Umbilical cord (tissue), 2 donors: ENCODE measurements around the gene CEP70. TPM values are rescaled to one million over a fixed set of nuclear protein-coding genes. Genes with fewer than 3 reads are reported as not detected.

Experiments
- DNase-seq: peaks from one replicate; pipeline ENCODE4 v3.0.0-alpha.2; 2015; ENCODE audit warnings: low spot score
- total RNA-seq: library from RNA; depleted of rRNA; stranded (reverse); fragments of >200 nt; gene quantifications from one replicate; pipeline ENCODE4 v1.2.3, GENCODE V29; 2014; ENCODE audit warnings: low replicate concordance; ENCODE audit not compliant: insufficient read depth

CEP70 gene
- total RNA-seq, 1 donor from 2014 or later = 59.2 TPM

GRCh38 chr3:138451595-138452162, 142.4 kb downstream of the CEP70 start:
- no peak for DNase-seq

- no peak for DNase-seq
Observed at GRCh38 chr3:138450704-138451424, 143.2 kb downstream of the CEP70 start.

- no peak for DNase-seq
Observed at GRCh38 chr3:138450181-138450580, 143.9 kb downstream of the CEP70 start.

GRCh38 chr3:138449490-138449889, 144.6 kb downstream of the CEP70 start:
- DNase-seq = no peak

GRCh38 chr3:138448631-138449030, 145.4 kb downstream of the CEP70 start:
- DNase-seq = no peak

DNA sequence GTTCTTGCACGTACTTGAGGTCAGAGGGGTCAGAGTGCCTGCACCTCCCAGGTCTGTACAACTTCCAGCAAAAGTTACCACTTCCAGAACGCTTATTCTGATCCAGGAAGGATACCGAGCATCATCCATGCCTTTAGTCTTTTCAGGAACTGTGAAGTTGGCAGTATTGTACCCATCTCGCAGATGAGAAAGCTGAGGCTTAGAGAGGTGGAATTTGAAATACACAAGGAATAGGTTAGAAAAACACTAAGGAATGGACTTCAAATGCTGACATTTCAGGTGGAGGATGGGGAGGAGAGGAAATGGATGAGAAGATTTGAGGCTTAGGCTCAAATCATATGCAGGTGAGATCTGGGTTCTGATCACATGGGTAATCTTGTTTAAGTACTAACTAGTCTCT, 148.4 kb downstream of the CEP70 start:
- DNase-seq = no peak

DNA sequence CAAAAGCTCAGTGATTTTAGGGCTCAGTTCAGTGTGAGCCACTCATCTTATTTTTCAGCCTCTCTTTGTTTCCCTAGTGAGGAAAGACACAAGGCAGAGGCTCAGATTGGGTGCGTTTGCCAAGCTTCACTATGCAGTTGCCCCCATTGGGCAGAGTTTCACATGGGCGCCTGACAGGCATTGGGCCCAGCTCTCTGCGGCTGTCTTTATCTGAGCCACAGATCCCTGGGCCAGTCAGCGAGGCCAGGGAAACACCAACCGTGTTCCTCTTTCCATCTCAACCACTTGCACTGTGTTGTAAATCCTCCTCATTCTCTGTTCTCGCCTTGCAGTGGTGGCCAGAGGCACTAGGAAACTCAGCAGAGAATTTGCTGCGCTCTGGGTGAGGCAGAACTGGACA, 148.8 kb downstream of the CEP70 start:
- DNase-seq = no peak

Other genes with a start within 250 kb of the CEP70 start
- 22.6 TPM for gene MRAS, start 245.7 kb downstream of the CEP70 start, total RNA-seq
- gene ESYT3, start 159.6 kb downstream of the CEP70 start, total RNA-seq = 4.1 TPM
- gene FAIM, start 14.5 kb upstream of the CEP70 start, total RNA-seq = 4.8 TPM
- gene PIK3CB, start 240.7 kb upstream of the CEP70 start, total RNA-seq = 18.5 TPM